ENCODE data around the gene PMAIP1. TPM values are rescaled to one million over a fixed set of nuclear protein-coding genes. Genes with fewer than 3 reads are reported as not detected.
"Not testable (repeated sequence)": the region's sequence is repeated elsewhere in the genome, so short reads cannot be mapped to it uniquely, and the experiment has no call there.

Gene PMAIP1
- total RNA-seq = 10 to 100 TPM; 54.7 to 64.7 TPM

GRCh38 chr18:59899298-59900221 lies at the start of gene PMAIP1:
Gene PMAIP1 (plus strand): TSS chr18:59899996. CDS start chr18:59900178, 182 bp downstream.
- peaks cover 36% of the 10 kb centered on the region for H3K36me3 Mint-ChIP-seq
- H3K27me3 Mint-ChIP-seq = no peaks in the 10 kb centered on the region
- H3K4me1 Mint-ChIP-seq = peaks cover 40% of the 10 kb centered on the region
- ATAC-seq (peak; percentile 82), DNase-seq (peak; percentile 91)
- CTCF ChIA-PET = interaction anchor here (1.1 to 1.7 kb wide), 5 partner anchors 13 to 62 kb away, joined by 4 to 6 read pairs (median 5); no protein-coding TSS in a partner anchor
- no peaks in the 10 kb centered on the region for H3K9me3 Mint-ChIP-seq (ENCODE audit: low read depth)
- H3K27ac Mint-ChIP-seq = peak within 1 kb of the TSS; percentile 98
- H3K4me3 Mint-ChIP-seq = peak within 1 kb of the TSS; percentile 86

- Mint-ChIP-seq H3K9me3 (ENCODE audit: low read depth) (no peaks in the 10 kb centered on the region), H3K4me3 (no peak overlapping the region), H3K27ac (no peak overlapping the region), H3K4me1 (peaks cover 18% of the 10 kb centered on the region), H3K27me3 (peaks cover 2% of the 10 kb centered on the region), H3K36me3 (no peaks in the 10 kb centered on the region)
- ATAC-seq = no peak
- no peak for DNase-seq
- CTCF ChIA-PET = no interaction called here
Observed at GRCh38 chr18:59851784-59852399, 47.9 kb upstream of the PMAIP1 start.

- no peak overlapping the region for H3K27ac Mint-ChIP-seq
- H3K4me3 Mint-ChIP-seq = no peak overlapping the region
- DNase-seq (no peak), ATAC-seq (no peak)
- H3K36me3 Mint-ChIP-seq = no peaks in the 10 kb centered on the region
- H3K4me1 Mint-ChIP-seq = peaks cover 12% of the 10 kb centered on the region
- CTCF ChIA-PET = no interaction called here
- H3K9me3 Mint-ChIP-seq (ENCODE audit: low read depth) = no peaks in the 10 kb centered on the region
- H3K27me3 Mint-ChIP-seq = peaks cover 2% of the 10 kb centered on the region
Observed at GRCh38 chr18:59852548-59852947, 47.2 kb upstream of the PMAIP1 start.

- Mint-ChIP-seq H3K27me3 (peaks cover 2% of the 10 kb centered on the region), H3K27ac (no peak overlapping the region), H3K4me3 (no peak overlapping the region), H3K4me1 (peaks cover 5% of the 10 kb centered on the region), H3K9me3 (ENCODE audit: low read depth) (no peaks in the 10 kb centered on the region), H3K36me3 (no peaks in the 10 kb centered on the region)
- ATAC-seq (no peak), DNase-seq (no peak)
- CTCF ChIA-PET = no interaction called here
Observed at GRCh38 chr18:59853380-59853779, 46.4 kb upstream of the PMAIP1 start.

GRCh38 chr18:59853988-59854387 lies 45.8 kb upstream of the PMAIP1 start:
- H3K4me1 Mint-ChIP-seq; DNase-seq; H3K27ac Mint-ChIP-seq; ATAC-seq; CTCF ChIA-PET; H3K4me3 Mint-ChIP-seq; H3K9me3 Mint-ChIP-seq (ENCODE audit: low read depth); H3K27me3 Mint-ChIP-seq; H3K36me3 Mint-ChIP-seq: not testable (repeated sequence)

- no peak overlapping the region for H3K27ac Mint-ChIP-seq
- H3K4me1 Mint-ChIP-seq = no peaks in the 10 kb centered on the region
- CTCF ChIA-PET = no interaction called here
- H3K9me3 Mint-ChIP-seq (ENCODE audit: low read depth) = no peaks in the 10 kb centered on the region
- H3K4me3 Mint-ChIP-seq = no peak overlapping the region
- no peaks in the 10 kb centered on the region for H3K27me3 Mint-ChIP-seq
- ATAC-seq (no peak), DNase-seq (no peak)
- no peaks in the 10 kb centered on the region for H3K36me3 Mint-ChIP-seq
Observed at GRCh38 chr18:59861009-59861408, 38.8 kb upstream of the PMAIP1 start.

- ATAC-seq (no peak), DNase-seq (no peak)
- Mint-ChIP-seq H3K27ac (no peak overlapping the region), H3K4me3 (no peak overlapping the region), H3K36me3 (no peaks in the 10 kb centered on the region), H3K9me3 (ENCODE audit: low read depth) (no peaks in the 10 kb centered on the region), H3K4me1 (no peaks in the 10 kb centered on the region), H3K27me3 (no peaks in the 10 kb centered on the region)
- CTCF ChIA-PET = no interaction called here
Observed at GRCh38 chr18:59861963-59862819, 37.6 kb upstream of the PMAIP1 start.

GRCh38 chr18:59865241-59865986 lies 34.4 kb upstream of the PMAIP1 start:
- ATAC-seq = no peak
- no peak overlapping the region for H3K27ac Mint-ChIP-seq

GRCh38 chr18:59866551-59867269 lies 33.1 kb upstream of the PMAIP1 start:
- no peak for DNase-seq
- no peaks in the 10 kb centered on the region for H3K9me3 Mint-ChIP-seq (ENCODE audit: low read depth)
- H3K27me3 Mint-ChIP-seq = no peaks in the 10 kb centered on the region
- H3K4me1 Mint-ChIP-seq = no peaks in the 10 kb centered on the region
- H3K4me3 Mint-ChIP-seq = no peak overlapping the region
- H3K27ac Mint-ChIP-seq = no peak overlapping the region
- no peaks in the 10 kb centered on the region for H3K36me3 Mint-ChIP-seq
- no peak for ATAC-seq
- CTCF ChIA-PET = no interaction called here

More at GRCh38 chr18:59865241-59865986, 34.4 kb upstream of the PMAIP1 start:
- no peaks in the 10 kb centered on the region for H3K36me3 Mint-ChIP-seq
- H3K4me1 Mint-ChIP-seq = no peaks in the 10 kb centered on the region
- CTCF ChIA-PET = no interaction called here
- no peak for DNase-seq
- H3K4me3 Mint-ChIP-seq = no peak overlapping the region
- H3K9me3 Mint-ChIP-seq (ENCODE audit: low read depth) = no peaks in the 10 kb centered on the region
- H3K27me3 Mint-ChIP-seq = no peaks in the 10 kb centered on the region

- CTCF ChIA-PET = no interaction called here
- Mint-ChIP-seq H3K36me3 (no peaks in the 10 kb centered on the region), H3K27ac (no peak overlapping the region), H3K4me1 (no peaks in the 10 kb centered on the region), H3K27me3 (no peaks in the 10 kb centered on the region), H3K9me3 (ENCODE audit: low read depth) (no peaks in the 10 kb centered on the region), H3K4me3 (no peak overlapping the region)
- ATAC-seq (no peak), DNase-seq (no peak)
Observed at GRCh38 chr18:59867337-59868104, 32.3 kb upstream of the PMAIP1 start.

GRCh38 chr18:59870623-59871130 lies 29.1 kb upstream of the PMAIP1 start:
- no peak for DNase-seq
- CTCF ChIA-PET = interaction anchor here (0.7 kb wide), 1 partner anchor 47 kb away, joined by 3 read pairs; no protein-coding TSS in a partner anchor
- no peaks in the 10 kb centered on the region for H3K9me3 Mint-ChIP-seq (ENCODE audit: low read depth)
- H3K36me3 Mint-ChIP-seq = no peaks in the 10 kb centered on the region
- H3K27ac Mint-ChIP-seq = no peak overlapping the region
- H3K27me3 Mint-ChIP-seq = peaks cover 4% of the 10 kb centered on the region
- no peak overlapping the region for H3K4me3 Mint-ChIP-seq
- peaks cover 8% of the 10 kb centered on the region for H3K4me1 Mint-ChIP-seq
- ATAC-seq = no peak
